ENCODE measurements around the gene GLI3.

DNA sequence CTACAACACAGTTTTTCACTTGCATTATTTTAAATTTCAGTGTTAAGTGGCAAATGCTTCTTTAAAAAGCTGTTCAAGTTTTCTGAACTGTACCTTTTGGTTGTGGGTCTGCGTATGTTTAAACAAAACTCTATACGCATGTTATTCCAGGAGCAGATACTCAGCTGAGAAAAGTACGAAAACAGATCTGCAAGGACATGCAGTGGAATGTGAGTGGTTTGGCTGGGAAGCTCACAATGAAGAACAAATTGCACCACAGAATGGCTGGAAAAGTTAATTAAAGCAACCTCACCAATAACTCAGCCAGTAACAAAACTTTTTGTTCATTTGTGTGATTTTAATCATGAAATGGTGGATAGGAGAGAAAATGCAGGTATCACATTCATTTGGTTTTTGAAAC is 17.6 kb downstream of the GLI3 start:
- TF ChIP-seq, protein P1, sequence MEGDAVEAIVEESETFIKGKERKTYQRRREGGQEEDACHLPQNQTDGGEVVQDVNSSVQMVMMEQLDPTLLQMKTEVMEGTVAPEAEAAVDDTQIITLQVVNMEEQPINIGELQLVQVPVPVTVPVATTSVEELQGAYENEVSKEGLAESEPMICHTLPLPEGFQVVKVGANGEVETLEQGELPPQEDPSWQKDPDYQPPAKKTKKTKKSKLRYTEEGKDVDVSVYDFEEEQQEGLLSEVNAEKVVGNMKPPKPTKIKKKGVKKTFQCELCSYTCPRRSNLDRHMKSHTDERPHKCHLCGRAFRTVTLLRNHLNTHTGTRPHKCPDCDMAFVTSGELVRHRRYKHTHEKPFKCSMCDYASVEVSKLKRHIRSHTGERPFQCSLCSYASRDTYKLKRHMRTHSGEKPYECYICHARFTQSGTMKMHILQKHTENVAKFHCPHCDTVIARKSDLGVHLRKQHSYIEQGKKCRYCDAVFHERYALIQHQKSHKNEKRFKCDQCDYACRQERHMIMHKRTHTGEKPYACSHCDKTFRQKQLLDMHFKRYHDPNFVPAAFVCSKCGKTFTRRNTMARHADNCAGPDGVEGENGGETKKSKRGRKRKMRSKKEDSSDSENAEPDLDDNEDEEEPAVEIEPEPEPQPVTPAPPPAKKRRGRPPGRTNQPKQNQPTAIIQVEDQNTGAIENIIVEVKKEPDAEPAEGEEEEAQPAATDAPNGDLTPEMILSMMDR (IDR thresholded peaks at IDR 0.05) = no peak
- TF ChIP-seq EP300 (IDR thresholded peaks at IDR 0.05) (peak in 1 of 2 donors; percentile 35), POLR2A (IDR thresholded peaks at IDR 0.05) (no peak)

Measured in tibial nerve (tissue), 4 donors.